IPS DF 4.7 (cell line): Measurements from ENCODE around the gene TEX53.
A peak's percentile ranks its signal among the peaks of the same experiment; 100 is the strongest.

Source experiments
- DNase-seq: peaks from one replicate; pipeline ENCODE4 v3.0.0-alpha.2; 2013; ENCODE audit warnings: low spot score; ENCODE audit errors: extremely low read depth

TEX53 gene

DNA sequence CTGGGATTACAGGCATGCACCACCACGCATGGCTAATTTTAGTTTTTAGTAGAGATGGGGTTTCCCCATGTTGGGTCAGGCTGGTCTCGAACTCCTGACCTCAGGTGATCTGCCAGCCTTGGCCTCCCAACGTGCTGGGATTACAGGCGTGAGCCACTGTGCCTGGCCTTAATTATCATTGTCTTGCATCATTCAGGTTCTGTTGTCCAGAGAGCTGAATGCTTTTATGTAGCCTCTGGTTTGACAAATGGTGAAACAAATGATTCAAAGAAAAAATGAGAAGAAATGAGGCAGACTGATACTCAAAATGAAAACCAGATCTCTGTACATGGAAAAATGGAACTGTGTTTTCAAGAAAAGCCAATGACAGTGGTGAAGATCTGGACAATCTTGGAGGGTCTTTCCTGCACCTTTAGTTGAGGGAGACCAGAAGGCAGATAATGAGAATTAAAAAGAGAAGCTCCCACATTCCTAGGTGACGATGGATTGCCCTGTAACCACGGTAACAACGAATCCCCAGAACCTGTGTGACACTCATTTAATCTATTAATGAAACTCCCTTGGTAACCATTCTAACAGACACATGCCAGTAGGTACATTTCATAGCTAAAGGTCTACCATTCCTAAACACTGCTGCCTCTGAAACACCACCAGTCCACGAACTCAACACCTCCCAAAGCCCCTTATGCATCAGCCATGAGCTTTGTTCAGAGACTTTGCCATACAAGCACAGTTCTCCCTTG is 22.8 kb upstream of the TEX53 start:
- no peak for DNase-seq

DNA sequence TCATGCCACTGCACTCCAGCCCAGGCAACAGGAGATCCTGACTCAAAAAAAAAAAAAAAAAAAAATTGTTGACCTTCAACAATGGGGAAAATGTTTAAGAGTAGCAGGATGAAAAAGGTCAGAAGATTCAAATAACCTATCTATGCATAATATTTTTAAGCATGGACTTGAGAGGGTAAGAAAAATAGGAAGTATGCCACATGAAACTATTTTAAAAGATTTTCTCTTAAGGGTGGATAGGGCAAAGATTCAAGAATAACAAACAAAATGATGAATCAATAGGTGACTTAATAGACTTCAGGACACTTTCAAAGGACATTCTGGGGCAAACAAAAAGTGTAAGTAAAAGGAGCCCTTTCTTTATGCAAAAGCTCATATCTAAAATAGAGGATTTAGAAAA is 21.2 kb upstream of the TEX53 start:
- DNase-seq = no peak

DNA sequence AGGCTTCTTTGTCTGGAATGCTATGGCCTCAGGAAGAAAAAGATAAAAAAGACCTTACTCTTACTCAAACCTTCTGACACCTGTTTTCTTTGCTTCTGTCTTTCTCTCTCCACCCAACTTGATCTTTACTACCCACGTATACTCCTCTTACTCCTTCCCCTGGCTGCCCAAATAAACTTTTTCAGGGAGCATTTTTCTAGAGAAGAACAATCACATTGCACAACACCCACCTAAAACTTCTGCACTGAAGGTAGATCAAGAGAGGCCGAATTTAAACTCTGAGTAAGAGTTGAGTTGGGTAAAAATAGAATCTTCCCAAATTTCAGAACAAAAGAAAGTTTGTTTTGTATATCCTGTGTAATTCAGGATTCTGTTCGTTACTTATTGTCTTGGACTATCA is 20.5 kb upstream of the TEX53 start:
- DNase-seq = no peak

DNA sequence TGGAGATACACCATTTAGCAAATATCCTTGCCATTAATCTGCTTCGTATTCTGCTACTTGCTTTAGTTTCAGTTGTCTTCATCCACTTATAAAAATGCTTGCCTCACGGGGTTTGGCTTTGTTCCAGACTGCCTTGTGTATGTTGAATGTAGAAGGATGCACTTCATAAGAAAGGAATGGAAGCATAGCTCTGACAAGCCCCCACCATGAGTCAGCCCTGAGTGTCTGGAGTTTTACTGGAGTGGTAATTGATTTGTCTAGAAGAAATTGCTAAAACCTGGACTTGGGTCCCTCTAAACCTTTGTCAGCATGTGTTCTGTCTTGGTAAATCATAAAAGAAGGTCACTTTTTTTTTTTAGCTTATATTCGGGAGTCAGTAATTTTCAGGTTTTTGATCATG is 19.8 kb upstream of the TEX53 start:
- DNase-seq = no peak

DNA sequence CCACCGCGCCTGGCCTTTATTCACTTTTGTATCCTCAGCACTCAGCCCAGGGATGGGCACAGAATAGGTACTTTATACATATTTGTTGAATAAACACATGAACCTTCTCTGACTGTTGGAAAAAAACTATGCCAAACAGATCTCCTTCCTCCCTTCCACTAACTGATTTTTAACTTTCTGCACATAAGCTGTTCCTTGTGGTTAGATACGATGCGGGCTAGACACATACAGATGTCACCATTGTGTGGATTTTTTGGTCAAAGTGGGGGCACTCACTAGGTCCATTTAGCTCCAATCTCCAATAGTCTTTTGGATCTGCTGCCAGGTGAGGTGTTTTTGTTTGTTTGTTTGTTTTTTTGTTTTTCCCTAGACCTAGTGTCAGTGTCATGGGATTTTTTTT is 19.3 kb upstream of the TEX53 start:
- no peak for DNase-seq

DNA sequence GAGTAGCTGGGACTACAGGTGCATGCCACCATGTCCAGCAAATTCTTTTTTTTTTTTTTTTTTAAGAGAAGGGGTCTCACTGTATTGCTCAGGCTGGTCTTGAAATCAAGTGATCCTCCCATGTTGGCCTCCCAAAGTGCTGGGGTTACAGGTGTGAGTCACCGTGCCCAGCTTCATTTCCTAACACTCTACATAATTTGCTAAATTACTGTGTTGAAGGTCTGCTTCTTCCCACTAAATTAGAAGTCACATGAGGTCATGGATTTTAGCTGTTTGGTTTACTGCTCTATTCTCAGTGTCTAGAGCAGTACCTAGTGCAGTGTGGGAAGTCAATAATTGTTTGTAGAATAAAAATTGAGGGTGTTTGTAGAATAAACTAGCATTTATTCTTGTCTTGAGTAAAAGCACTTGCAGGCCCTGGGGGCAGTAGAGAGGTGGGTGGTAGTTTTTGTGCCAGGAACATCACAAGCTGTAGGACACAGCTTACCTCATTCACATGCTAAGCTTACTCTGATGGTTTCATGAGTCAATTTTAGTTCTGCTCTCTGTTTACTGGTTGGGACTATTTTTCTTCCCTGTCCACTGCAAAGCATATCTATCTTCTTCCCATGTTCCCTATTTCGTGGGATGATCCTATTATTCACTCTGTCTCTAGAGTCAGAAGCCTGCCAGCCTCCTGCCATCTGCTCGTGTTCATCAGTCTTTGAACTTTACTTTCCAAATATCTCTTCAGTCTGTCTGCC is 17.4 kb upstream of the TEX53 start:
- DNase-seq = no peak

DNA sequence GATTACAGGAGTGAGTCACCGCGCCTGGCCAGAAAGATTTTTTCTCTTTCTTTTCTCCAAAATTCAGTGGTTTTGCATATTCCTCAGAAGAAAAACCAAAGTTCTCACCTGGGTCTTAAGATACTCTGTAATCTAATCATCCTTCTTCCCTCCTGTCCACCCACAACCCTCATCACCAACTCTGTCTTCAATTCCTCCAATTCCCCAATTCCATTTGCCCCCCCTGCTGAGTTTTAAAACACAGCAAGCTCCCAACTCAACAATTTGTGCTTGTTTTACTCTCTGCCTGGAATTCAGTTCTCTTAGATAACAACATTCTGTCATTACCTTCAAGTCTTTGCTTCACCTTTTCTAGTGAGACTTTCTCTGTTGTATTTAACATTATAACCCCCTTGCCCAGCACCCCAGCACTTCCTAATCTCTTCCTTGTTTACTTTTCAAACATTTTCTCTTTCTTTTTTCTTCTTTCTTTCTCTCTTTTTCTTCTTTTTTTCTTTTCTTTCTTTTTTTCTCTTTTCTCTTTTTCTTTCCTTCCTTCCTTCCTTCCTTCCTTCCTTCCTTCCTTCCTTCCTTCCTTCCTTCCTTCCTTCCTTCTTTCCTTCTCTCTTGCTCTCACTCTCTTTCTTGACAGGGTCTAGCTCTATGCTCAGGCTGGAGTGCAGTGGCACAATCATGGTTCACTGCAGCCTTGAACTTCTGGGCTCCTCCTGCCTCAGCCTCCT is 16.6 kb upstream of the TEX53 start:
- DNase-seq = no peak

DNA sequence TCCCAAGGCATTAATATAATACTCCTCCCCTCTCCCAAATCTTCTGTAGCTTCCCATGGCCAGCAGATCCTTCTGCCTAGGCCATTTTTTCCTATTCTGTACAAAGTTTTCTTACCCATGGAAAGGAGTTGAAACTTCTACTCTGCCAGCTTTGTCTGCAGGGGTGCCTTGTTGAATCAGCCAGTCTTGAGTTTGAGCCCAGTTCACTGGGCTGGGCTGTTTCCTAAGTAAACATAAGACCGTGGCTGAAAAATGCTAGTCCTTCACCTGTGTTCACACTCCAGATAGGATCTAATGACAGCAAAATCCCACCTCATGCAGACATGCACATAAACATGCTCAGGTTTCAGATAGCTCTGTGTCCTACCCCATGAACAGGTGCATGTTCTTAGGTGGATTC is 14.0 kb upstream of the TEX53 start:
- no peak for DNase-seq

DNA sequence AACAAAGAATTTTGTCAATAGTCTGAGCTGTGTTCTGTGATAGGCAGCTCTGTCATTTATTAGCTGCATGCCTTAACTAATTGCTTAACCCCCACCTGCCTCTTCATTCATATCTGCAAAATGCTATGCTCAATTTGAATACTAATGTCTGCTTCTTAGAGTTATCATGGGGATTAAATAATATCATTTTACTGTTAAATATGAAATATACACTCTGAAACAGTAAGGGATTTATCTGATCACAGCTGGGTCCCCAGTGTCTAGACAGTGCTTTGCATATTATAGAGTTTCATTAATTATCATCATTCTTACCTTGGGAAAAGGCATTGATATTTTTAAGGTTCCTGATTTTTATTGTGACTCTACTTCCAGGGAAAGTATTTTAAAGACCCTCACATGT is 12.4 kb upstream of the TEX53 start:
- DNase-seq = no peak

DNA sequence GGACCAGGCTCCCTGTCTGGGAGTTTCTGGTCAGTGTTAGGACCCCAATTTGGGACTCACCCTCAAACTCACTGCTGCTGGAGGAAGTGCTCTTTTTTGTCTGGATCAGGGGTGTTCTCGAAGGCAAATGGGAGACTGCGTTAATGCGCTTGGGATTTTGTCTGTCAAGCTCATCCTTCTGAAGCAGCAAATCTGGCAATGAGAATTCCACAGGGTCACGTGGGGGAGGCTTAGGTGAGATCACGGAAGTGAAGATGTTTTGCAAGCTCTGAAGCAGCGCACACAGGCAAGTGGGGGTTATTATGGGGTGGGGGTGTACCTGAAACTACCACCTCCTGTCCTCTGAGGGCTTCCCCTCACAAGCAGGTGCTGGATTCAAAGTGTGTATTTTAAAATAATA is 10.5 kb upstream of the TEX53 start:
- no peak for DNase-seq

DNA sequence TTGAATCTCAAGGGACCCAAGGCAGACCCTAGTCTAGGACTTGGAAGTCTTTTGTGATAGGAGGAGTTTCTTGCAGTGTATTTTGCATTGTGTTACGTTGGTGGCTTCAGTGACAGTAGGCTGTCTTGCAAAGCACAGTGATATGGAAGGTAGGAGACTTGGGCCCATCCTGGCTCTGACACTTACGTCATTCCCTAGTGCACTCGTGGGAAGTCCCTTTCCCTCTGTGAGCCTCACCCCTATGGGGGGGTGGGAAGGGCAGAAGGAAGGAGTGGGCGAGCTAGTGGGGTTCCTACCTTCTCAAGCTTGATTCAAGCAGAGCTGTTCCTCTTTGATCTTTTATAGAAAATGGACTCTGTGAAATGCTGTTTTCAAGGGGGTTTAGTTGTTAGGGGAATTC is 9.2 kb upstream of the TEX53 start:
- DNase-seq = no peak

DNA sequence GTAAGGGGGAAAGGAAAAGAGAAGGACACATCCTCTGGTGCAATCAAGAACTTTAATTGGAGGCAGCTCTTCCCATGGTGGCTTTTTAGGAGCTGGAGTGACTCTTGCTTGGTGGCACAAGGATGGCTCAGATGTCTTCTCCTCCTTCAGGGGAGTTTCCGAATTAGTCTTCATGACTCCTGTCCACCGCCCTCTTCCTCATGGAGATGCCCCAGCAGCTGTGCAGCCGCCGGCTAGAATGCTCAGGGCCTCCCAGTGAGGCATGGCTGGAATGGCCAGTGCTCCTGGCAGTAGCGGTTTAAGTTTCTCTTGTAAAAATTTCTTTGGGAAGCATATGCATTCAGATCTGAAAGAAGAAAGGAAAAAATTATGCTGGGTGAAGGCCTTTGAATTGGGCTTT is 8.8 kb upstream of the TEX53 start:
- DNase-seq = no peak

DNA sequence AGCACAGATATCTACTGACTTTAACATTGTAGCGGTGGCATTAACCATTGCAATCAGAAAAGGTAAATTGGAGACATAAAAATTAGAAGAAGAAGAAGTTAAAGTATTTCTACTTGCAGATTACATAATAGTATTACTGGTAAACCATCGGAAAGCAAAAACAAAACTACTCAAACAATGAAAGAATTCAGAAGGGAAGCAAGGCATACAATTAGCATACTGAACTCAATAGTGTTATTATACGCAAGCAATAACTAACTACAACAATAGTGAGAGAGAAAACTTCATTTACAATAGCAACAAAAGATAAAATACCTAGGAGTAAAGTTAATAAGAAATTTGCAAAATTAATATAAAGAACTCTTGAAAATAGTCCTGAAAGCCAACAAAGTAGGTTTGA is 6.6 kb upstream of the TEX53 start:
- DNase-seq = no peak

DNA sequence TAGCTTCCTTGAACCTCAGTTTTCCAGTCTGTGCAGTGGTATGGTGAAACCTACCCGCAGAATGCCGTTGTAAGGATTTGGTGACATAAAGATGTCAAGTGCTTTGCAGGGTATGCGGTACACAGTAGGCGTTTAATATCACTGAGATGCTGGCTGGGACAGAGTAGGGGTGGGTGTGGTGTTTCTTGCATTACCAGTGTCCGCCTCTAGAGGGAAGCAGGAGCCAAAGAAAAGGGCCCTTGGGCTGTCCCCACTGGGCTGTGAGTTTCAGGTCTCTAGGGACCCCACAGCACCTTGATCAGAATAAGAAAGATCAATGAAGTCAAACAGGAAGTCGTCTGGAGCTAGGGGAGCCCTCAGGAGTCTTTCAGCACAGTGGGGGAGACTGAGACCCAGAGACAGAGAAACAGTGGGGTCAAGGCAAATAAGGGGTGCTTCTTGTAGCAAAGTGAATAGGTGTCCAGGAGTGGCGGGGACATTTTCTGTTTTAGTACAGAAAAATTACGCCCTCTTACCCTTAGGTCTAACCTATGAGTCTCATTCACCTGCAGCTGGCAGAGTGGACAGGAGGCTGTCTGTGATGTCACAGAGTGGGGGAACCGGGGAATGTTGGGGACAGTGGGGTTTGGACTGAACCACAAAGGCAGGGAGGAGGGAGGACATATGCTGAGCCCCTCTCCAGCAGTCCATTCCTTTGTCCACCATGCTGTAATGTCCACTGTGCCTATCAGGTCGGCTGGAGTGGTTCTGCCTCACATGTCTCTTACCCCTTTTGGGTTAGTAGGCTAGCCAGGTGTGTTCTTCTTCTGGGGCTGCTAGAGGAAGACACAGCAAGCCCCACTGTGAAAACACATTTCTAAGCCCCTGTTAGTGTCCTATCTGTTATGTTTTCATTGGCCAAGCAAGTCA is 4.7 kb upstream of the TEX53 start:
- no peak for DNase-seq

DNA sequence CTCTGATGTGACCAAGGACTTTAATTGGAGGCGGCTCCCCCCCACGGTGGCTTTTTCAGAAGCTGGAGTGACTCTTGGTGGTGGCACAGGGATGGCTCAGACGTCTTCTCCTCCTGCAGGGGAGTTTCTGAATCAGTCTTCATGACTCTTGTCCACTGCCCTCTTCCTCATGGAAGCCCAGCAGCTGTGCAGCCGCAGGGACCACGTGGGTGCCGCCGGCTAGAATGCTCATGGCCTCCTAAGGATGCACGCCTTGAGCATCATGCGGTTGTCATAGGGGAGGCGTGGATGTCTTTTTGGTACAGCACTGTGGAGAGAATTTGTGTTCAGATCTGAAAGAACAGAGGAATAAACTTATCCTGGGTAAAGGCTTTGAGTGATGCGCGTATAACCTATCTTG is 1.3 kb downstream of the TEX53 start:
- no peak for DNase-seq

DNA sequence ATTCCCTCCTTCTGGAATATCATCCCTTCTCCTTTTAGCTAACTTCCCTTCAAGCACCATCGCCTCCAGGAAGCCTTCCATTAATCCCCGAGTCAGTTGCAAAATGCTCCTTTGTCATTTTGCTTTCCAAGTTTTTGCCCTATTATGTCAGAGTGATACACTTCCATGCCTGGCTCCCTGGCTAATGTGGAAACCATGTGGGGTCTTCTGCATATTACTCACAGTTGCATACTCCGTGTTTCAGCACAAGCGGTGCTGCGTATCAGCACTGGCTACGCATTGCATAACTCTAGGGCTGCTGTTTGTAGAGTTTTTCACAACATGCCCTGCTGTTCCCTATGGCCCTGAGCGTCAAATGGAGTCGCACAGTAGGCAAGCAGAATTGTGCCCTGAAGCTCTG is 1.9 kb downstream of the TEX53 start:
- no peak for DNase-seq

DNA sequence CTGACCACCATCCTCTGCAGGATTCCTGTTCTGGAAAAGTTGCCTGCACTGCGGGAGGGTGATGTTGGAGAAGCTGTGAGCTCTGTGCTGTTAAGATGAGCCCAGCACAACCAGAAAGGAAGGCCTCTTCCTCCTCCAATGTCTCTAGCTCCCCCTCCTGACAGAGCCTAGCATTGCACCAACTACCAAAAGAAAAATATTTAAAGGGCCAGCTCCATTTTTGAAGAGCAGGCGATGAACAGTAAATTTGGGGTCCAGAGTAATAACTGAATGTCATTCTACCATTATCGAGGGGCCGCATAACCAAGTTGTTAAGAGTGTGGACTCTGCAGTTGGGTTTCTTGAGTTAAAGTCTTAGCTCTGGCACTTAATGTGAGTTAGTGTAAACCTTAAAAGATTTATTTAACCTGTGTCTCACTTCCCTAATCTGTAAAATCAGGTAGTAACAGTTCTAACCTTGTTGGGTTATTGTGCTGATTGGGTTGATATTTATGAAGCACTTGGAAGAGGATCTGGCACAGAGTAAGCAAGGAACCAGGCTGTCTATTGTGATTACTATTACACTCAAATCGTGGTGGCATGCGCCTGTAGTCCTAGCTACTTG is 3.9 kb downstream of the TEX53 start:
- DNase-seq = peak; percentile 79

DNA sequence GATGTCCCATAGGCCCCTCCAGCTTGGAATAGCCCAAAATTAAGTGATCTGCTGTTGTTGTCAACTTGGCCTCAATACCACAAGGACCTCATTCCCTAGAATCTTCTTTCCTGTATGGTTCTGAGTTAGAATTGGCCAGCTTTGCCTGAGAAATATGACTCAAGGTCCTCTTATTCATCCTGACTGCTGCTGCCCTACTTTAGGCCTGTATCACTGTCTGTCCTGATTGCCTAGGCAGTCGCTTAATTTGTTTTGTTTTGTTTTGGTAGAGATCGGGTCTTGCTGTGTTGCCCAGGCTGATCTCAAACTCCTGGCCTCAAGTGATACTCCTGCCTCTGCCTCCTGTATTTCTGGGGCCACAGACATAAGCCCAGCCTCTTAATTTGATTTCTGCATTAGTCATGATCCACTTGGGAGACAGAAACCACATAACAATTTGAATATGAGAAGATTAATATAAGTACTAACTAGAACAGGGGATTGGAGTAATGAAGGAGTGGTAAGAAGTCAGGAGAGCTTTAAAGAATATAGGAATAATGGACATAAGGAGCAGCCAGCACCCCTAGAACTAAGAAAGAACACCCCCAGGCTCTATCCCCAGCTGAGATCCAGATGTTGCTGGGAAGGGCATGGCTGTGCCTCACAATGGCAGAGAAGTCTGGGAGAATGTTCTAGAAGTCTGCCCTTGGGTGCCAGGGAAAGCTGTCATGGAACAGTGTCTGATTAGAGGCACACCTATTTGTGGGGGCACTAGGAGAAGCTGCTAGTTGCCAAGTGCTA is 4.6 kb downstream of the TEX53 start:
- DNase-seq = no peak

DNA sequence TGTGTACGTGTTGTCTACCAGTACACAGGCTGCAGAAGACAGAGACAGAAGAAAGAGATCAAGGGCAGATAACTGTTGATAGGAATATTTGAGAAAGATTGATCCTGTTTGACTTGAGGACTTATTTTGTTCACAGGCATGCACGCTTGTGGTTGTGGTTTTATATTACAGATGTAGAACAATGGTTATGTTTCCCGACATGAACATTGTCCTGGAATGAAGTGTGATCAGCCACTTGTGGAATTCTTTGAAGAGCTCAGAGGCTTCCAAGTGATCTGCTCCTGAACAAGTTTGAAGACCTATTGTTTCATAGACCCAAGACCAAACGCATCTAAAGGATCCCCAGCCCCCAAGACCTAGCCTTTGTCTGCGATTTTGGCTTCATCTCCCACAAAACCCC is 13.7 kb downstream of the TEX53 start:
- no peak for DNase-seq

DNA sequence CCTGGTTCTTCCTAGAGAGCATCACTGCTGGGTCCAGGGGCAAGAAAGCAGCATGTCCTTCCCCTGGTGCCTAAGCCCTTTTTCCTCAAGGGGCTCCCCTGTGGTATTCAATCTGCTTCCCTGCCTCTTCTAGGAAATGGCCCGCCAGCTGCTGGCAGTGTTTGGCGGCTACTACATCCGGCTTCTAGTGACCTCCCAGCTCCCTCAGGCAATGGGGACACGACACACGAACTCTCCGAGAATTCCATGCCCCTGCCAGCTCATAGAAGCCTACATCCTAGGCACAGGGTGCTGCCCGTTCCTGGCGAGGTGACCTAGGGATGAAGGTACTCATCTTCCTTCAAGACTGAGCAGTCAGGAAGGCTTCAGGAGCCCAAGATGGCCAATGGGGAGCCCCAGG is 14.6 kb downstream of the TEX53 start:
- no peak for DNase-seq
